Ovary (tissue), 9 donors: ENCODE results near the gene KIAA1217. TPM values are rescaled to one million over a fixed set of nuclear protein-coding genes. Genes with fewer than 3 reads are reported as not detected.

Experiments
- DNase-seq, 5 donors: peaks; one replicate each; pipeline ENCODE4 v3.0.0-alpha.2; 2019 to 2020
- H3K27ac ChIP-seq, 2 donors: fragments of 200-600 bp; one replicate each; pipeline versions ENCODE4 v1.5.1 to v1.8.0; 2019 to 2022
- H3K27me3 ChIP-seq: fragments of 200-600 bp; one replicate; pipeline ENCODE4 v1.8.0; 2022
- H3K36me3 ChIP-seq: fragments of 200-600 bp; sonication (generic); one replicate; pipeline ENCODE4 v1.5.1; 2019
- H3K4me1 ChIP-seq: one replicate; pipeline ENCODE4 v1.8.1; 2013; ENCODE audit warnings: mild to moderate bottlenecking, moderate library complexity; ENCODE audit not compliant: insufficient read depth
- H3K4me3 ChIP-seq: fragments of 200-600 bp; sonication (generic); one replicate; pipeline ENCODE4 v1.5.1; 2017
- H3K9me3 ChIP-seq, 2 donors: fragments of 200-600 bp in 1 of 2; sonication (generic) in 1 of 2; one replicate each; pipeline versions ENCODE4 v1.5.1 to v1.8.1; 2013 to 2019; ENCODE audit warnings: mild to moderate bottlenecking in 1 of 2, moderate library complexity in 1 of 2
- EP300 ChIP-seq: sonication (generic); formaldehyde crosslinking; IDR thresholded peaks from one replicate; pipeline ENCODE4 v1.6.1; 2017; ENCODE audit warnings: antibody characterized with exemption
- POLR2A ChIP-seq: fragments of 450-650 bp; IDR thresholded peaks from one replicate; pipeline ENCODE4 v1.6.1; 2017; ENCODE audit warnings: antibody characterized with exemption, mild to moderate bottlenecking, moderate library complexity
- WGBS, 3 donors: extraction: QIAGEN DNeasy Blood & Tissue Kit in 1 of 3; methylation state at CpG; one replicate each; pipeline versions ENCODE4 v1.1.5 to v1.1.7; 2013 to 2017; 5-methylcytosine and 5-hydroxymethylcytosine counted together
- intact Hi-C, 4 donors: fragments of 100-400 bp; cut with DNase I; formaldehyde crosslinking; loops; one replicate each; pipeline versions ENCODE4 v1.11.0 to v1.15.1; 2022 to 2023
- polyA plus RNA-seq, 2 donors: library from polyadenylated mRNA; stranded (reverse); fragments of 200-250 nt in 1 of 2; fragments of 350-450 nt in 1 of 2; fragmentation: Illumina TruSeq in 1 of 2; extraction: RNeasy Lipid Tissue Mini Kit (QIAGEN cat#74804) in 1 of 2; gene quantifications; one replicate each; pipeline ENCODE4 v1.2.3, GENCODE V29; 2013 to 2014
- total RNA-seq, 7 donors: library from RNA; depleted of rRNA in 2 of 7; stranded (reverse); fragments of >200 nt in 2 of 7; fragmentation: NEBNext Ultra II Directional in 3 of 7; extraction: Animal tissue kit (Norgen Biotek cat#: 25700) in 3 of 7; gene quantifications; one replicate each; pipeline versions ENCODE4 v1.1.0 to v1.2.4, GENCODE V29; 2016 to 2023
- TF ChIP-seq, protein P1 (sequence below), 3 donors: fragments of 450-650 bp in 2 of 3; fragments of 200-600 bp in 1 of 3; IDR thresholded peaks; one replicate each; pipeline versions ENCODE4 v1.5.1 to v1.8.0; 2016 to 2022; ENCODE audit warnings: antibody characterized with exemption in 3 of 3, mild to moderate bottlenecking in 1 of 3
- donor health status: DM: no; HTN: no; CAD: no; lungs with moderate emphysema.
- donor health status: DM: no; HTN: no; CAD: no.
- donor health status: Bipolar disorder and iron deficiency.
- donor health status: DM: yes; HTN: yes; CAD: no.
- donor health status: DM: no; HTN: no; CAD: no.
- donor health status: DM: yes; HTN: yes; CAD: no.

Gene KIAA1217
- total and polyA plus RNA-seq, 9 donors, result 7.2 to 47.1 (median 23.0) TPM

DNA sequence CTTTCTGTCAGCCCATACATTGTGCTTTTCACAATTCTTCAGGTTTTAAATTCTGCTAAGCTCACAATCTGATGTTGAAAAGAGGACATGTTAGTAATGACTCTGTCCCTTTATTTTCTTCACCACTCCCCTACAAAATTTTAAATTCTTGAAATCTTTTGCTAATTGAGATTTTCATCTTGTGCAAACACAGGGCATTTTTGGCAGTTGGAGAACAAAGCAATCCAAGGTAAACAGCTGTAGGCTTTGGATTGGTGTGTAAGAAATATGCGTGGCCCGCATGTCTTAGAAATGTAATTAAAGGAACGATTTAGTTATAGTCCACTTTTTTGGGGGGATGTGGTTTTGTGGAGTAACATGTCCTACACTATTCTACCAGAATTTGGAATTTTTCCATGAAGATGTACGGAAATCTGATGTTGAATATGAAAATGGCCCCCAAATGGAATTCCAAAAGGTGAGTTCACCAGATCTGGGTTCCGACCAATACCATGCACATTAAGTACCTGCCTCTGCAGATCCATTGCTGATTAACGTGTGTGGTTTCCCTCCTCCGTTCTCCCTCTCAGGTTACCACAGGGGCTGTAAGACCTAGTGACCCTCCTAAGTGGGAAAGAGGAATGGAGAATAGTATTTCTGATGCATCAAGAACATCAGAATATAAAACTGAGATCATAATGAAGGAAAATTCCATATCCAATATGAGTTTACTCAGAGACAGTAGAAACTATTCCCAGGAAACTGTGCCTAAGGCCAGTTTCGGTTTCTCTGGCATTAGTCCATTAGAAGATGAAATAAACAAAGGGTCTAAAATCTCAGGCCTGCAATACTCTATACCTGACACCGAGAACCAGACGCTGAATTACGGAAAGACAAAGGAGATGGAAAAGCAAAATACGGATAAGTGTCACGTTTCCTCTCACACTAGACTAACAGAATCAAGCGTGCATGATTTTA lies 333.7 kb downstream of the KIAA1217 start:
- H3K27ac ChIP-seq, result no peak overlapping the region
- H3K4me1 ChIP-seq, result no peaks in the 10 kb centered on the region
- intact Hi-C loops, result no loop called here
- TF ChIP-seq EP300, result no peak
- TF ChIP-seq POLR2A, result no peak
- TF ChIP-seq, protein P1, sequence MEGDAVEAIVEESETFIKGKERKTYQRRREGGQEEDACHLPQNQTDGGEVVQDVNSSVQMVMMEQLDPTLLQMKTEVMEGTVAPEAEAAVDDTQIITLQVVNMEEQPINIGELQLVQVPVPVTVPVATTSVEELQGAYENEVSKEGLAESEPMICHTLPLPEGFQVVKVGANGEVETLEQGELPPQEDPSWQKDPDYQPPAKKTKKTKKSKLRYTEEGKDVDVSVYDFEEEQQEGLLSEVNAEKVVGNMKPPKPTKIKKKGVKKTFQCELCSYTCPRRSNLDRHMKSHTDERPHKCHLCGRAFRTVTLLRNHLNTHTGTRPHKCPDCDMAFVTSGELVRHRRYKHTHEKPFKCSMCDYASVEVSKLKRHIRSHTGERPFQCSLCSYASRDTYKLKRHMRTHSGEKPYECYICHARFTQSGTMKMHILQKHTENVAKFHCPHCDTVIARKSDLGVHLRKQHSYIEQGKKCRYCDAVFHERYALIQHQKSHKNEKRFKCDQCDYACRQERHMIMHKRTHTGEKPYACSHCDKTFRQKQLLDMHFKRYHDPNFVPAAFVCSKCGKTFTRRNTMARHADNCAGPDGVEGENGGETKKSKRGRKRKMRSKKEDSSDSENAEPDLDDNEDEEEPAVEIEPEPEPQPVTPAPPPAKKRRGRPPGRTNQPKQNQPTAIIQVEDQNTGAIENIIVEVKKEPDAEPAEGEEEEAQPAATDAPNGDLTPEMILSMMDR (IDR thresholded peaks at IDR 0.05), result no peak
- WGBS, 3 donors, result 86 to 88% (median 87%) methylated on average over 14 of the region's 14 CpGs
- no peaks in the 10 kb centered on the region for H3K36me3 ChIP-seq
- H3K4me3 ChIP-seq, result no peak overlapping the region
- DNase-seq, result no peak
- H3K9me3 ChIP-seq, result no peaks in the 10 kb centered on the region
- no peaks in the 10 kb centered on the region for H3K27me3 ChIP-seq

DNA sequence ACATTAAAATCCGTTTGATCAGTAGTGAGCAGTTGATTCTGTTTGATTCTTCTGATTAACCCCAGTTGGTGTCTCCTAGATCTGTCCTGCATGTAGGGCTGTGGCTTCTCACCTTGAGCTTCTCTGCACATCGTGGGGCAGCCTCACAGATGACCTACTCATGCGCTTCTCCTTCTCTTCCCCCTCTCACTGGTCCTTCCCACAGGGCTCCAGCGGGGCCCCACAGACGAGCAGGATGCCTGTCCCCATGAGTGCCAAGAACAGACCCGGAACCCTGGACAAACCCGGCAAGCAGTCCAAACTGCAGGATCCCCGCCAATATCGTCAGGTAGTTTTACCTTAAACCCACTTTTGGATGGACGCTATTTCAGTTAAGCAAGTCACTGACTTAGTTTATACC lies 335.8 kb downstream of the KIAA1217 start:
- intact Hi-C loops, result no loop called here
- no peaks in the 10 kb centered on the region for H3K36me3 ChIP-seq
- H3K27ac ChIP-seq, result no peak overlapping the region

DNA sequence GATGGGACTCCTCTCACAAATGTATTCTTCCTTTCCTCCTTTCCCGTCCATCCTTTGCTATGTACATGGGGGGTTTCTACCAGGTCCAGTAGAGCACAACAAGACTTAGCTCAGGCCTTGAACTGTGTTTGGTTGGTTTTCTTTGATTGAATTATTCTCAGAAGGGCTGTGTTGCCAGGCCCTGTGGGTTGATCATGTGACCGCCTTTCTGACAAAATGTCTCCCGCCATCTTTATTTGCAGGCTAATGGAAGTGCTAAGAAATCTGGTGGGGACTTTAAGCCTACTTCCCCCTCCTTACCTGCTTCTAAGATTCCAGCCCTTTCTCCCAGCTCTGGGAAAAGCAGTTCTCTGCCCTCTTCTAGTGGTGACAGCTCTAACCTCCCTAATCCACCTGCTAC lies 336.6 kb downstream of the KIAA1217 start:
- no peaks in the 10 kb centered on the region for H3K36me3 ChIP-seq
- no peak for DNase-seq
- intact Hi-C loops, result no loop called here
- H3K4me1 ChIP-seq, result no peaks in the 10 kb centered on the region
- H3K27ac ChIP-seq, result no peak overlapping the region
- H3K4me3 ChIP-seq, result no peak overlapping the region
- H3K9me3 ChIP-seq, result no peaks in the 10 kb centered on the region
- TF ChIP-seq, protein P1 (IDR thresholded peaks at IDR 0.05), result no peak
- TF ChIP-seq POLR2A (no peak), EP300 (no peak)
- WGBS, 3 donors, result 95 to 99% (median 96%) methylated on average over 3 of the region's 3 CpGs
- H3K27me3 ChIP-seq, result no peaks in the 10 kb centered on the region

More for the DNA sequence above, 335.8 kb downstream of the KIAA1217 start:
- WGBS, 3 donors, result 88 to 95% (median 93%) methylated on average over 10 of the region's 10 CpGs
- no peaks in the 10 kb centered on the region for H3K4me1 ChIP-seq
- H3K4me3 ChIP-seq, result no peak overlapping the region
- no peak for DNase-seq
- TF ChIP-seq, protein P1 (IDR thresholded peaks at IDR 0.05), result no peak
- TF ChIP-seq POLR2A (no peak), EP300 (no peak)
- H3K27me3 ChIP-seq, result no peaks in the 10 kb centered on the region
- no peaks in the 10 kb centered on the region for H3K9me3 ChIP-seq

DNA sequence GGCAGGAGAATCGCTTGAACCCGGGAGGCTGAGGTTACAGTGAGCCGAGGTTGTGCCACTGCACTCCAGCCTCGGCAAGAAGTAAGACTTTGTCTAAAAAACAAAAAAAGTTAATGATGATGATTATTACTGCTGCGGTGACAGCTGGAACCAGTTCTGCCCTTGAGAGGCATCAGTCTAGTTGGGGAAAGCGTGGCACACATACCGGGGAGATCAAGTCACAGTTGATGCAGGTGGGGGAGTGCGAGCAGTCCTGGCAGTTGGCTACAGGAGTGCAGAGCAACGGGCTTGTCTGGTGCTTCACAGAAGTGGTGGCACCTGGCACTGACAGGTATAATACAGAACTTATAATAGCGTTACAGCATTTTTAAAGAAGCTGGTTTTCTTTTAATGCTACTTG lies 341.7 kb downstream of the KIAA1217 start:
- Histone ChIP-seq H3K27ac (no peak overlapping the region), H3K27me3 (no peaks in the 10 kb centered on the region), H3K9me3 (no peaks in the 10 kb centered on the region), H3K4me1 (no peaks in the 10 kb centered on the region), H3K36me3 (no peaks in the 10 kb centered on the region), H3K4me3 (no peak overlapping the region)
- no peak for TF ChIP-seq EP300
- TF ChIP-seq, protein P1 (IDR thresholded peaks at IDR 0.05), result no peak
- WGBS, 3 donors, result 83 to 84% (median 84%) methylated on average over 10 of the region's 10 CpGs
- intact Hi-C loops, result no loop called here
- no peak for DNase-seq
